Stimulated activated naive CD8-positive, alpha-beta T cell treated with anti-CD3 and anti-CD28 coated beads, Interleukin-15, Interleukin-2, amounts not matched to agents 100 ng/mL and 50 ng/mL, for 24 hours (primary cell): ENCODE results near the gene LPCAT2.

Experiments used
- H3K27ac Mint-ChIP-seq: one replicate; pipeline ENCODE4 v1.8.0; 2021; ENCODE audit warnings: mild to moderate bottlenecking, mixed read lengths
- H3K27me3 Mint-ChIP-seq: one replicate; pipeline ENCODE4 v1.8.0; 2021; ENCODE audit warnings: mixed read lengths
- H3K36me3 Mint-ChIP-seq: one replicate; pipeline ENCODE4 v1.8.0; 2021; ENCODE audit warnings: low read depth, mixed read lengths
- H3K4me1 Mint-ChIP-seq: one replicate; pipeline ENCODE4 v1.8.0; 2021; ENCODE audit warnings: low read depth, mixed read lengths
- H3K4me3 Mint-ChIP-seq: one replicate; pipeline ENCODE4 v1.8.0; 2021; ENCODE audit warnings: mild to moderate bottlenecking, mixed read lengths
- H3K9me3 Mint-ChIP-seq: one replicate; pipeline ENCODE4 v1.8.0; 2021; ENCODE audit warnings: mixed read lengths

The LPCAT2 gene

GRCh38 chr16:55569025-55569424 lies 60.2 kb downstream of the LPCAT2 start:
- H3K9me3 Mint-ChIP-seq: no peaks in the 10 kb centered on the region

GRCh38 chr16:55570159-55570558 lies 61.3 kb downstream of the LPCAT2 start:
- no peaks in the 10 kb centered on the region for H3K4me1 Mint-ChIP-seq
- no peak overlapping the region for H3K27ac Mint-ChIP-seq
- no peak overlapping the region for H3K4me3 Mint-ChIP-seq
- H3K9me3 Mint-ChIP-seq: no peaks in the 10 kb centered on the region
- H3K36me3 Mint-ChIP-seq: no peaks in the 10 kb centered on the region
- H3K27me3 Mint-ChIP-seq: peaks cover 3% of the 10 kb centered on the region

More at GRCh38 chr16:55569025-55569424, 60.2 kb downstream of the LPCAT2 start:
- Mint-ChIP-seq H3K27me3 (peaks cover 3% of the 10 kb centered on the region), H3K36me3 (no peaks in the 10 kb centered on the region), H3K27ac (no peak overlapping the region), H3K4me1 (no peaks in the 10 kb centered on the region), H3K4me3 (no peak overlapping the region)

- no peaks in the 10 kb centered on the region for H3K36me3 Mint-ChIP-seq
- H3K27me3 Mint-ChIP-seq: peaks cover 6% of the 10 kb centered on the region
- no peak overlapping the region for H3K27ac Mint-ChIP-seq
- H3K4me1 Mint-ChIP-seq: no peaks in the 10 kb centered on the region
- H3K9me3 Mint-ChIP-seq: no peaks in the 10 kb centered on the region
- H3K4me3 Mint-ChIP-seq: no peak overlapping the region
These were observed 62.5 kb downstream of the LPCAT2 start for GRCh38 chr16:55571191-55571897.

- no peaks in the 10 kb centered on the region for H3K4me1 Mint-ChIP-seq
- no peaks in the 10 kb centered on the region for H3K36me3 Mint-ChIP-seq
- peaks cover 6% of the 10 kb centered on the region for H3K27me3 Mint-ChIP-seq
- no peaks in the 10 kb centered on the region for H3K9me3 Mint-ChIP-seq
- no peak overlapping the region for H3K27ac Mint-ChIP-seq
- no peak overlapping the region for H3K4me3 Mint-ChIP-seq
These were observed 63.6 kb downstream of the LPCAT2 start for GRCh38 chr16:55572439-55572838.

- Mint-ChIP-seq H3K27ac (no peak overlapping the region), H3K36me3 (no peaks in the 10 kb centered on the region), H3K9me3 (no peaks in the 10 kb centered on the region), H3K4me1 (no peaks in the 10 kb centered on the region), H3K4me3 (no peak overlapping the region), H3K27me3 (peaks cover 3% of the 10 kb centered on the region)
These were observed 65.9 kb downstream of the LPCAT2 start for GRCh38 chr16:55574811-55575210.

- no peaks in the 10 kb centered on the region for H3K4me1 Mint-ChIP-seq
- H3K9me3 Mint-ChIP-seq: no peaks in the 10 kb centered on the region
- no peak overlapping the region for H3K27ac Mint-ChIP-seq
- H3K36me3 Mint-ChIP-seq: no peaks in the 10 kb centered on the region
- no peak overlapping the region for H3K4me3 Mint-ChIP-seq
- peaks cover 3% of the 10 kb centered on the region for H3K27me3 Mint-ChIP-seq
These were observed 66.6 kb downstream of the LPCAT2 start for GRCh38 chr16:55575496-55575895.

- Mint-ChIP-seq H3K36me3 (no peaks in the 10 kb centered on the region), H3K4me1 (no peaks in the 10 kb centered on the region), H3K9me3 (no peaks in the 10 kb centered on the region), H3K27ac (no peak overlapping the region), H3K27me3 (peaks cover 3% of the 10 kb centered on the region), H3K4me3 (no peak overlapping the region)
These were observed 67.5 kb downstream of the LPCAT2 start for GRCh38 chr16:55576384-55576783.

GRCh38 chr16:55577887-55578286 lies 69.0 kb downstream of the LPCAT2 start:
- peaks cover 3% of the 10 kb centered on the region for H3K27me3 Mint-ChIP-seq
- H3K27ac Mint-ChIP-seq: no peak overlapping the region
- no peak overlapping the region for H3K4me3 Mint-ChIP-seq
- no peaks in the 10 kb centered on the region for H3K9me3 Mint-ChIP-seq
- H3K4me1 Mint-ChIP-seq: no peaks in the 10 kb centered on the region
- H3K36me3 Mint-ChIP-seq: no peaks in the 10 kb centered on the region

- no peak overlapping the region for H3K27ac Mint-ChIP-seq
- H3K9me3 Mint-ChIP-seq: no peaks in the 10 kb centered on the region
- H3K27me3 Mint-ChIP-seq: no peaks in the 10 kb centered on the region
- no peak overlapping the region for H3K4me3 Mint-ChIP-seq
- H3K36me3 Mint-ChIP-seq: no peaks in the 10 kb centered on the region
- no peaks in the 10 kb centered on the region for H3K4me1 Mint-ChIP-seq
These were observed 76.8 kb downstream of the LPCAT2 start for GRCh38 chr16:55585631-55586030.

- Mint-ChIP-seq H3K4me3 (no peak overlapping the region), H3K27ac (no peak overlapping the region), H3K27me3 (peaks cover 14% of the 10 kb centered on the region), H3K9me3 (no peaks in the 10 kb centered on the region), H3K4me1 (no peaks in the 10 kb centered on the region), H3K36me3 (no peaks in the 10 kb centered on the region)
These were observed 79.9 kb downstream of the LPCAT2 start for GRCh38 chr16:55588799-55589198.

GRCh38 chr16:55592306-55592705 lies 83.4 kb downstream of the LPCAT2 start:
- Mint-ChIP-seq H3K4me1 (no peaks in the 10 kb centered on the region), H3K36me3 (no peaks in the 10 kb centered on the region), H3K9me3 (no peaks in the 10 kb centered on the region), H3K27me3 (peaks cover 24% of the 10 kb centered on the region), H3K27ac (no peak overlapping the region), H3K4me3 (no peak overlapping the region)

- H3K27me3 Mint-ChIP-seq: peaks cover 15% of the 10 kb centered on the region
- H3K36me3 Mint-ChIP-seq: no peaks in the 10 kb centered on the region
- H3K4me1 Mint-ChIP-seq: no peaks in the 10 kb centered on the region
- H3K4me3 Mint-ChIP-seq: no peak overlapping the region
- H3K27ac Mint-ChIP-seq: no peak overlapping the region
- no peaks in the 10 kb centered on the region for H3K9me3 Mint-ChIP-seq
These were observed 89.1 kb downstream of the LPCAT2 start for GRCh38 chr16:55597928-55598327.

GRCh38 chr16:55605754-55606336 lies 97.0 kb downstream of the LPCAT2 start:
- Mint-ChIP-seq H3K36me3 (no peaks in the 10 kb centered on the region), H3K4me3 (no peak overlapping the region), H3K27ac (no peak overlapping the region), H3K27me3 (no peaks in the 10 kb centered on the region), H3K4me1 (no peaks in the 10 kb centered on the region), H3K9me3 (peaks cover 4% of the 10 kb centered on the region)

GRCh38 chr16:55613613-55614335 lies 104.9 kb downstream of the LPCAT2 start:
- Mint-ChIP-seq H3K4me3 (no peak overlapping the region), H3K36me3 (no peaks in the 10 kb centered on the region), H3K27ac (no peak overlapping the region), H3K27me3 (peaks cover 17% of the 10 kb centered on the region), H3K9me3 (peaks cover 3% of the 10 kb centered on the region), H3K4me1 (no peaks in the 10 kb centered on the region)

- Mint-ChIP-seq H3K9me3 (no peaks in the 10 kb centered on the region), H3K27me3 (peaks cover 17% of the 10 kb centered on the region), H3K4me1 (no peaks in the 10 kb centered on the region), H3K36me3 (no peaks in the 10 kb centered on the region), H3K27ac (no peak overlapping the region), H3K4me3 (no peak overlapping the region)
These were observed 106.2 kb downstream of the LPCAT2 start for GRCh38 chr16:55615071-55615470.
